MM.1S (cell line): ENCODE measurements around the gene C17orf75.

Experiments
- EZH2phosphoT487 ChIP-seq: fragments of 300-600 bp; sonication (generic); IDR thresholded peaks from 2 replicates; pipeline ENCODE4 v1.6.1; 2018; ENCODE audit warnings: antibody characterized with exemption, low read length
- TF ChIP-seq, protein P1 (sequence below): fragments of 300-600 bp; sonication (generic); IDR thresholded peaks from 2 replicates; pipeline ENCODE4 v1.5.1; 2016; ENCODE audit warnings: antibody characterized with exemption, low read length, mixed read lengths

DNA sequence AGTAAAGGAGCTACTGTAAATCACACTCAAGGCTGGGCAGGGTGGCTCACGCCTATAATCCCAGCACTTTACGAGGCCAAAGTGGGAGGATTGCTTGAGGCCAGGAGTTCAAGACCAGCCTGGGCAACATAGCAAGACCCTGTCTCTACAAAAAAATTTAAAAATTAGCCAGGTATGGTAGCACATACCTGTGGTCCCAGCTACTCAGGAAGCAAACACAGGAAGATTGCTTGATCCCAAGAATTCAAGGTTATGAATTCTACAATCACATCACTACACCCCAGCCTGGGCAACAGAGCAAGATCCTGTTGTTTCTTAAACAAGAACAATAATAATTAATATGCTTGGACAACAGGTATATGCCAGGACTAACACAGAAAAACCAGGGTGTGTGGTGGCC lies 63.2 kb downstream of the C17orf75 start:
- TF ChIP-seq, protein P1, sequence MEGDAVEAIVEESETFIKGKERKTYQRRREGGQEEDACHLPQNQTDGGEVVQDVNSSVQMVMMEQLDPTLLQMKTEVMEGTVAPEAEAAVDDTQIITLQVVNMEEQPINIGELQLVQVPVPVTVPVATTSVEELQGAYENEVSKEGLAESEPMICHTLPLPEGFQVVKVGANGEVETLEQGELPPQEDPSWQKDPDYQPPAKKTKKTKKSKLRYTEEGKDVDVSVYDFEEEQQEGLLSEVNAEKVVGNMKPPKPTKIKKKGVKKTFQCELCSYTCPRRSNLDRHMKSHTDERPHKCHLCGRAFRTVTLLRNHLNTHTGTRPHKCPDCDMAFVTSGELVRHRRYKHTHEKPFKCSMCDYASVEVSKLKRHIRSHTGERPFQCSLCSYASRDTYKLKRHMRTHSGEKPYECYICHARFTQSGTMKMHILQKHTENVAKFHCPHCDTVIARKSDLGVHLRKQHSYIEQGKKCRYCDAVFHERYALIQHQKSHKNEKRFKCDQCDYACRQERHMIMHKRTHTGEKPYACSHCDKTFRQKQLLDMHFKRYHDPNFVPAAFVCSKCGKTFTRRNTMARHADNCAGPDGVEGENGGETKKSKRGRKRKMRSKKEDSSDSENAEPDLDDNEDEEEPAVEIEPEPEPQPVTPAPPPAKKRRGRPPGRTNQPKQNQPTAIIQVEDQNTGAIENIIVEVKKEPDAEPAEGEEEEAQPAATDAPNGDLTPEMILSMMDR, result no peak
- no peak for TF ChIP-seq EZH2phosphoT487
